Trophoblast cell (in vitro differentiated cells and primary cell): ENCODE measurements around the gene EPHX1.

Experiments
- DNase-seq, 2 donors: peaks; one replicate each; pipeline ENCODE4 v3.0.0-alpha.2; 2016
- H2AFZ ChIP-seq: 2 replicates; pipeline ENCODE4 v1.6.1; 2013; ENCODE audit warnings: low read length, moderate library complexity, mild to moderate bottlenecking; ENCODE audit not compliant: insufficient read depth, poor library complexity
- H2AK5ac ChIP-seq: 2 replicates; pipeline ENCODE4 v1.6.1; 2013; ENCODE audit warnings: mild to moderate bottlenecking, low read length
- H2BK120ac ChIP-seq: 2 replicates; pipeline ENCODE4 v1.6.1; 2013; ENCODE audit warnings: low read length, mild to moderate bottlenecking, moderate library complexity; ENCODE audit not compliant: insufficient read depth, poor library complexity
- H2BK12ac ChIP-seq: 2 replicates; pipeline ENCODE4 v1.6.1; 2013; ENCODE audit warnings: mild to moderate bottlenecking, low read length, moderate library complexity
- H2BK5ac ChIP-seq: 2 replicates; pipeline ENCODE4 v1.6.1; 2013; ENCODE audit warnings: low read length, low read depth, moderate library complexity, mild to moderate bottlenecking; ENCODE audit not compliant: poor library complexity
- H3K14ac ChIP-seq: 2 replicates; pipeline ENCODE4 v1.6.1; 2013; ENCODE audit warnings: mild to moderate bottlenecking, low read length
- H3K18ac ChIP-seq: 2 replicates; pipeline ENCODE4 v1.6.1; 2013; ENCODE audit warnings: mild to moderate bottlenecking, low read length
- H3K23ac ChIP-seq: 2 replicates; pipeline ENCODE4 v1.6.1; 2013; ENCODE audit warnings: low read length
- H3K27ac ChIP-seq: 2 replicates; pipeline ENCODE4 v1.5.1; 2013; ENCODE audit warnings: low read depth, mild to moderate bottlenecking, inconsistent platforms, low read length, moderate library complexity
- H3K27me3 ChIP-seq: 2 replicates; pipeline ENCODE4 v1.6.1; 2013; ENCODE audit warnings: inconsistent platforms, mild to moderate bottlenecking, low read length, moderate library complexity; ENCODE audit not compliant: insufficient read depth
- H3K36me3 ChIP-seq, 2 experiments: 1 replicate in 1 of 2; 2 replicates in 1 of 2; pipeline ENCODE4 v1.6.1; 2013; ENCODE audit warnings: low read length in 2 of 2, mild to moderate bottlenecking in 2 of 2, moderate library complexity in 1 of 2; ENCODE audit not compliant: insufficient read depth in 2 of 2, control insufficient read depth in 1 of 2
- H3K4ac ChIP-seq: 2 replicates; pipeline ENCODE4 v1.6.1; 2013; ENCODE audit warnings: low read depth, mild to moderate bottlenecking, low read length, moderate library complexity
- H3K4me1 ChIP-seq, 2 experiments: 1 replicate in 1 of 2; 2 replicates in 1 of 2; pipeline ENCODE4 v1.6.1; 2013; ENCODE audit warnings: low read length in 2 of 2, mild to moderate bottlenecking in 2 of 2, moderate library complexity in 1 of 2; ENCODE audit not compliant: insufficient read depth in 2 of 2, control insufficient read depth in 1 of 2
- H3K4me2 ChIP-seq: 2 replicates; pipeline ENCODE4 v1.6.1; 2013; ENCODE audit warnings: inconsistent platforms, mild to moderate bottlenecking, low read length, moderate library complexity
- H3K4me3 ChIP-seq: 2 replicates; pipeline ENCODE4 v1.5.1; 2013; ENCODE audit warnings: mild to moderate bottlenecking, low read depth, low read length, inconsistent platforms
- H3K79me1 ChIP-seq: one replicate; pipeline ENCODE4 v1.6.1; 2013; ENCODE audit warnings: low read length
- H3K79me2 ChIP-seq: 2 replicates; pipeline ENCODE4 v1.6.1; 2013; ENCODE audit warnings: low read length, mild to moderate bottlenecking; ENCODE audit not compliant: control insufficient read depth, insufficient read depth, poor library complexity
- H3K9ac ChIP-seq: 2 replicates; pipeline ENCODE4 v1.6.1; 2013; ENCODE audit warnings: mild to moderate bottlenecking, low read length
- H3K9me3 ChIP-seq: 2 replicates; pipeline ENCODE4 v1.6.1; 2013; ENCODE audit warnings: low read depth, mild to moderate bottlenecking, control low read depth, inconsistent platforms, low read length; ENCODE audit not compliant: insufficient read depth
- H4K12ac ChIP-seq: 2 replicates; pipeline ENCODE4 v1.6.1; 2013; ENCODE audit warnings: low read depth, mild to moderate bottlenecking, low read length, moderate library complexity
- H4K8ac ChIP-seq: 2 replicates; pipeline ENCODE4 v1.6.1; 2013; ENCODE audit warnings: low read depth, mild to moderate bottlenecking, low read length, moderate library complexity
- H4K91ac ChIP-seq: one replicate; pipeline ENCODE4 v1.6.1; 2013; ENCODE audit warnings: low read depth, mild to moderate bottlenecking, low read length, moderate library complexity
- WGBS: extraction: QIAGEN DNeasy Blood & Tissue Kit; methylation state at CpG from one replicate; pipeline ENCODE4 v1.1.7; 2013; ENCODE audit warnings: missing lambda C conversion rate; ENCODE audit not compliant: insufficient read length, insufficient coverage; ENCODE audit errors: extremely low coverage; 5-methylcytosine and 5-hydroxymethylcytosine counted together

Gene EPHX1

GRCh38 chr1:225876900-225877510 is 67.1 kb downstream of the EPHX1 start:
- H3K23ac ChIP-seq = no peak overlapping the region
- H3K4ac ChIP-seq = no peak overlapping the region
- peaks cover 7% of the 10 kb centered on the region for H3K79me2 ChIP-seq
- no peak overlapping the region for H4K12ac ChIP-seq
- no peak overlapping the region for H3K27ac ChIP-seq
- peaks cover 25 to 28% of the 10 kb centered on the region in 2 experiments for H3K4me1 ChIP-seq
- H2BK120ac ChIP-seq = no peak overlapping the region
- no peak overlapping the region for H2BK5ac ChIP-seq
- no peak overlapping the region for H2AK5ac ChIP-seq
- no peak overlapping the region for H2BK12ac ChIP-seq
- H3K4me3 ChIP-seq = no peak overlapping the region
- H3K36me3 ChIP-seq = peaks cover 3 to 9% of the 10 kb centered on the region in 2 experiments
- no peak overlapping the region for H3K14ac ChIP-seq
- no peak overlapping the region for H3K4me2 ChIP-seq
- H4K8ac ChIP-seq = no peak overlapping the region
- DNase-seq = peak in 1 of 2 donors; percentile 27
- H3K79me1 ChIP-seq = peaks cover 15% of the 10 kb centered on the region
- no CpG with 5 or more reads among the region's 12 CpGs for WGBS
- H3K9me3 ChIP-seq = no peaks in the 10 kb centered on the region
- H2AFZ ChIP-seq = no peak overlapping the region
- no peaks in the 10 kb centered on the region for H3K27me3 ChIP-seq
- H3K9ac ChIP-seq = no peak overlapping the region
- no peak overlapping the region for H3K18ac ChIP-seq
- H4K91ac ChIP-seq = no peak overlapping the region

- no peaks in the 10 kb centered on the region for H3K27me3 ChIP-seq
- no peak overlapping the region for H2AK5ac ChIP-seq
- H4K91ac ChIP-seq = no peak overlapping the region
- H3K4me1 ChIP-seq = peaks cover 26 to 28% of the 10 kb centered on the region in 2 experiments
- H2AFZ ChIP-seq = no peak overlapping the region
- H3K4me2 ChIP-seq = no peak overlapping the region
- peaks cover 20% of the 10 kb centered on the region for H3K79me1 ChIP-seq
- H3K4ac ChIP-seq = no peak overlapping the region
- no peak overlapping the region for H3K27ac ChIP-seq
- H2BK5ac ChIP-seq = no peak overlapping the region
- H3K14ac ChIP-seq = no peak overlapping the region
- H4K8ac ChIP-seq = no peak overlapping the region
- H3K9me3 ChIP-seq = no peaks in the 10 kb centered on the region
- H3K23ac ChIP-seq = no peak overlapping the region
- no peak overlapping the region for H4K12ac ChIP-seq
- peaks cover 9% of the 10 kb centered on the region for H3K79me2 ChIP-seq
- no peak overlapping the region for H2BK12ac ChIP-seq
- no peak overlapping the region for H2BK120ac ChIP-seq
- peak; percentile 18 to 38 for DNase-seq
- peaks cover 3 to 9% of the 10 kb centered on the region in 2 experiments for H3K36me3 ChIP-seq
- no peak overlapping the region for H3K4me3 ChIP-seq
- no peak overlapping the region for H3K18ac ChIP-seq
- WGBS = no CpG with 5 or more reads among the region's 10 CpGs
- no peak overlapping the region for H3K9ac ChIP-seq
These were observed 67.7 kb downstream of the EPHX1 start for GRCh38 chr1:225877580-225877979.

- Histone ChIP-seq H4K8ac (no peak overlapping the region), H3K23ac (no peak overlapping the region)
These were observed 68.4 kb downstream of the EPHX1 start for GRCh38 chr1:225878282-225878681.

GRCh38 chr1:225879521-225880221 is 69.7 kb downstream of the EPHX1 start:
- Histone ChIP-seq H3K27me3 (no peaks in the 10 kb centered on the region), H2AK5ac (no peak overlapping the region), H3K23ac (no peak overlapping the region), H3K4ac (no peak overlapping the region), H2AFZ (no peak overlapping the region), H3K4me2 (no peak overlapping the region), H3K4me1 (peaks cover 25 to 26% of the 10 kb centered on the region in 2 experiments), H2BK120ac (no peak overlapping the region), H3K79me1 (peaks cover 25% of the 10 kb centered on the region), H4K12ac (no peak overlapping the region), H2BK5ac (no peak overlapping the region), H2BK12ac (no peak overlapping the region), H4K91ac (no peak overlapping the region), H3K9me3 (no peaks in the 10 kb centered on the region), H3K14ac (no peak overlapping the region), H3K36me3 (peaks cover 0 to 3% of the 10 kb centered on the region in 2 experiments), H3K9ac (no peak overlapping the region), H3K4me3 (no peak overlapping the region), H3K27ac (no peak overlapping the region), H4K8ac (no peak overlapping the region), H3K79me2 (peaks cover 9% of the 10 kb centered on the region), H3K18ac (no peak overlapping the region)
- no CpG with 5 or more reads among the region's 8 CpGs for WGBS
- no peak for DNase-seq

More at GRCh38 chr1:225878282-225878681, 68.4 kb downstream of the EPHX1 start:
- Histone ChIP-seq H3K18ac (no peak overlapping the region), H3K14ac (no peak overlapping the region), H3K4me3 (no peak overlapping the region), H3K79me2 (peaks cover 11% of the 10 kb centered on the region), H4K91ac (no peak overlapping the region), H2BK5ac (no peak overlapping the region), H3K36me3 (peaks cover 3 to 5% of the 10 kb centered on the region in 2 experiments), H2AFZ (no peak overlapping the region), H3K27me3 (no peaks in the 10 kb centered on the region), H3K4me2 (no peak overlapping the region), H2BK120ac (no peak overlapping the region), H4K12ac (no peak overlapping the region), H2BK12ac (no peak overlapping the region), H3K79me1 (peaks cover 25% of the 10 kb centered on the region), H3K9me3 (no peaks in the 10 kb centered on the region), H2AK5ac (no peak overlapping the region), H3K9ac (no peak overlapping the region), H3K27ac (no peak overlapping the region), H3K4me1 (peaks cover 28 to 32% of the 10 kb centered on the region in 2 experiments), H3K4ac (no peak overlapping the region)
- no CpG with 5 or more reads among the region's 4 CpGs for WGBS
- DNase-seq = no peak
